Measurements from ENCODE around the gene BRINP2. TPM values are rescaled to one million over a fixed set of nuclear protein-coding genes. Genes with fewer than 3 reads are reported as not detected.

BRINP2 gene
- total and polyA plus RNA-seq, 7 donors: 0.09 to 1.4 (median 0.14) TPM; not detected in 4

DNA sequence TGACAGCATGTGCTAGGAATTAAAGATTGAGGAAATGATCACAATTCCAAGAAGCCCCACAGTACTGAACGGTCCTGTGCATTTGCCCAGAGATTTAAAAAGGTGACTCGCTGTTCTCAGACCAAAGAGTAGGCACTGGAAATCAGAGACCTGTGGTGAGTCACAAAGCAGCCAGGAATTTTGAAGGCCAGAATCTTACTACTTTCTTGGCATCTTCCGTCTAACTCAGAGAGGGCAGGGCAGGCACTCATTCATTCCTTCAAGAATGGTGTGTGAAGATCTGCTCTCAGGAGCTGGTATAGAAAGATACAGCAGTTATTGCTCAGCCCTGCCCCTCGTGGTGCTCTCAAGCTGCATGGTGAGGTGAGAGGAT is 57.9 kb downstream of the BRINP2 start:
- intact Hi-C loops (cut with DNase I): no loop called here
- H3K27ac ChIP-seq: no peak overlapping the region
- TF ChIP-seq POLR2AphosphoS5 (IDR thresholded peaks at IDR 0.05): no peak
- TF ChIP-seq CTCF (IDR thresholded peaks at IDR 0.05): no peak
- TF ChIP-seq EP300 (IDR thresholded peaks at IDR 0.05): no peak
- no peak for TF ChIP-seq POLR2A (IDR thresholded peaks at IDR 0.05)
- no peak for DNase-seq
- H3K36me3 ChIP-seq: no peaks in the 10 kb centered on the region
- no peaks in the 10 kb centered on the region for H3K9me3 ChIP-seq
- H3K27me3 ChIP-seq: no peaks in the 10 kb centered on the region
- H3K4me1 ChIP-seq: no peaks in the 10 kb centered on the region
- H3K4me3 ChIP-seq: no peak overlapping the region
- 81% methylated on average over 4 of the region's 4 CpGs for WGBS, 2 donors

DNA sequence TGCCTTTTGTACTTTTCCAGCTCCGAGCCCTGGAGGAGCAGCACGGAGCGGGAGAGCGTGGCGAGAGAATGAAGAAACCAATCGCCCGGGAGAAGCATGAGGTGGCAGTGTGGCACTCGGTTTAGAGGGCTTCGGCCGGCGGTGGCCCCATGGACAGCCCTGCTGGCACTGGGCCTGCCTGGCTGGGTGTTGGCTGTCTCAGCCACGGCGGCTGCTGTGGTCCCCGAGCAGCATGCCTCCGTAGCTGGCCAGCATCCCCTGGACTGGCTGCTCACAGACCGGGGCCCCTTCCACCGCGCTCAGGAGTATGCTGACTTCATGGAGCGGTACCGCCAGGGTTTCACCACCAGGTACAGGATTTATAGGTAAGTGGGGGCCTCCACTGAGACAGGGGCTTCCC is 59.0 kb downstream of the BRINP2 start:
- no peak for DNase-seq
- no peak overlapping the region for H3K4me3 ChIP-seq
- H3K36me3 ChIP-seq: no peaks in the 10 kb centered on the region
- TF ChIP-seq POLR2AphosphoS5 (IDR thresholded peaks at IDR 0.05) (no peak), EP300 (IDR thresholded peaks at IDR 0.05) (no peak)
- H3K27ac ChIP-seq: no peak overlapping the region
- intact Hi-C loops (cut with DNase I): no loop called here
- 94% methylated on average over 20 of the region's 20 CpGs for WGBS, 2 donors
- no peaks in the 10 kb centered on the region for H3K27me3 ChIP-seq
- H3K9me3 ChIP-seq: no peaks in the 10 kb centered on the region
- H3K4me1 ChIP-seq: no peaks in the 10 kb centered on the region

- no peak for DNase-seq
- H3K4me1 ChIP-seq: no peaks in the 10 kb centered on the region
- H3K27ac ChIP-seq: no peak overlapping the region
- H3K27me3 ChIP-seq: no peaks in the 10 kb centered on the region
- H3K9me3 ChIP-seq: no peaks in the 10 kb centered on the region
- H3K4me3 ChIP-seq: no peak overlapping the region
- TF ChIP-seq CTCF (IDR thresholded peaks at IDR 0.05): no peak
- no peak for TF ChIP-seq POLR2AphosphoS5 (IDR thresholded peaks at IDR 0.05)
- no peak for TF ChIP-seq EP300 (IDR thresholded peaks at IDR 0.05)
- no peak for TF ChIP-seq POLR2A (IDR thresholded peaks at IDR 0.05)
- WGBS, 2 donors: 80 to 88% methylated on average over 4 of the region's 4 CpGs
- H3K36me3 ChIP-seq: no peaks in the 10 kb centered on the region
- intact Hi-C loops (cut with DNase I): no loop called here
Observed at GRCh38 chr1:177230228-177231016, 59.7 kb downstream of the BRINP2 start.

- 71 to 82% methylated on average over 7 of the region's 7 CpGs for WGBS, 2 donors
- H3K27me3 ChIP-seq: no peaks in the 10 kb centered on the region
- no peaks in the 10 kb centered on the region for H3K9me3 ChIP-seq
- H3K36me3 ChIP-seq: no peaks in the 10 kb centered on the region
- H3K4me3 ChIP-seq: no peak overlapping the region
- H3K27ac ChIP-seq: no peak overlapping the region
- no peak for DNase-seq
- intact Hi-C loops (cut with DNase I): no loop called here
- no peak for TF ChIP-seq CTCF (IDR thresholded peaks at IDR 0.05)
- TF ChIP-seq POLR2A (IDR thresholded peaks at IDR 0.05): no peak
- TF ChIP-seq POLR2AphosphoS5 (IDR thresholded peaks at IDR 0.05): no peak
- no peak for TF ChIP-seq EP300 (IDR thresholded peaks at IDR 0.05)
- no peaks in the 10 kb centered on the region for H3K4me1 ChIP-seq
Observed at GRCh38 chr1:177235350-177235749, 64.6 kb downstream of the BRINP2 start.

DNA sequence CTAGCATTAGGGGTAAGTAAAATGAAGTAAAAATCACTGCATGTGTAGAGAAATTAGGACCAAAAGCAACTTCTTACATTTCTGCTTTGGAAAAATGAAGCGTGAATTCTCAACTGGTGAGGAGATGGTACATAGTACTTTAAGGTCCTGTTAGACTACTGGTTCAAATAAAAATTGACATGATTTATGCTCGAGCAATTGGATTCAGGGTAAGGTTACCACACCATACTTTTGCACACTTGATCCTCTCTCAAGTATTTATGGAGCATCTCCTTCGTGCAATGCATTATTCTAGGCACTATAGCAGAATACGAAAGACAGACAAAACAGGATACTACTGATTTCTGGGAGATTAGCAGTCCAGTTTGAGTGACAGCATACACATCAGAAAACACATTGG is 66.2 kb downstream of the BRINP2 start:
- TF ChIP-seq CTCF (IDR thresholded peaks at IDR 0.05) (no peak), POLR2A (IDR thresholded peaks at IDR 0.05) (no peak), EP300 (IDR thresholded peaks at IDR 0.05) (no peak), POLR2AphosphoS5 (IDR thresholded peaks at IDR 0.05) (no peak)

More for the DNA sequence above, 66.2 kb downstream of the BRINP2 start:
- no peak overlapping the region for H3K4me3 ChIP-seq
- no peak for DNase-seq
- no peaks in the 10 kb centered on the region for H3K4me1 ChIP-seq
- WGBS, 2 donors: 81 to 84% methylated on average over 4 of the region's 4 CpGs
- no peak overlapping the region for H3K27ac ChIP-seq
- H3K27me3 ChIP-seq: no peaks in the 10 kb centered on the region
- no peaks in the 10 kb centered on the region for H3K36me3 ChIP-seq
- intact Hi-C loops (cut with DNase I): no loop called here
- no peaks in the 10 kb centered on the region for H3K9me3 ChIP-seq

All from sigmoid colon (tissue), 7 donors.